Liver (tissue), 3 donors: ENCODE results near the gene TRIM38.

Experiments
- CTCF ChIP-seq: fragments of 150-350 bp; IDR thresholded peaks from 2 replicates; pipeline ENCODE4 v1.5.1; 2017; ENCODE audit warnings: improper control_type of control experiment, low read depth, low read length; ENCODE audit not compliant: missing input control
- FOXA1 ChIP-seq: IDR thresholded peaks from 2 replicates; pipeline ENCODE4 v1.6.1; 2016; ENCODE audit warnings: antibody characterized with exemption
- FOXA2 ChIP-seq: IDR thresholded peaks from 2 replicates; pipeline ENCODE4 v1.6.1; 2016; ENCODE audit warnings: antibody characterized with exemption
- GABPA ChIP-seq, 2 donors: IDR thresholded peaks in 1 of 2; conservative IDR thresholded peaks in 1 of 2; 2 replicates each; pipeline ENCODE4 v1.6.1; 2016; ENCODE audit warnings: antibody characterized with exemption in 2 of 2, mild to moderate bottlenecking in 1 of 2, moderate library complexity in 1 of 2
- JUND ChIP-seq, 2 donors: IDR thresholded peaks; 2 replicates each; pipeline ENCODE4 v1.6.1; 2016; ENCODE audit warnings: antibody characterized with exemption in 2 of 2
- RAD21 ChIP-seq, 2 donors: IDR thresholded peaks; 2 replicates each; pipeline ENCODE4 v1.6.1; 2016; ENCODE audit warnings: antibody characterized with exemption in 2 of 2, mild to moderate bottlenecking in 2 of 2
- SP1 ChIP-seq: IDR thresholded peaks from 2 replicates; pipeline ENCODE4 v1.6.1; 2018; ENCODE audit warnings: antibody characterized with exemption, mild to moderate bottlenecking
- YY1 ChIP-seq: IDR thresholded peaks from 2 replicates; pipeline ENCODE4 v1.6.1; 2016; ENCODE audit warnings: antibody characterized with exemption, mild to moderate bottlenecking
- ZBTB33 ChIP-seq: IDR thresholded peaks from 2 replicates; pipeline ENCODE4 v1.6.1; 2016; ENCODE audit warnings: antibody characterized with exemption
- TF ChIP-seq, protein P1 (sequence below): IDR thresholded peaks from 2 replicates; pipeline ENCODE4 v1.6.1; 2016; ENCODE audit warnings: antibody characterized with exemption
- TF ChIP-seq, protein P2 (sequence below): IDR thresholded peaks from 2 replicates; pipeline ENCODE4 v1.6.1; 2016; ENCODE audit warnings: antibody characterized with exemption, mild to moderate bottlenecking
- donor health status: healthy.
- donor health status: healthy.

- no peak for TF ChIP-seq CTCF
- peak; percentile 17 to 68 for TF ChIP-seq JUND (IDR thresholded peaks at IDR 0.05)
- no peak for TF ChIP-seq RAD21 (IDR thresholded peaks at IDR 0.05)
- no peak for TF ChIP-seq FOXA2
- no peak for TF ChIP-seq FOXA1
- TF ChIP-seq, protein P1, sequence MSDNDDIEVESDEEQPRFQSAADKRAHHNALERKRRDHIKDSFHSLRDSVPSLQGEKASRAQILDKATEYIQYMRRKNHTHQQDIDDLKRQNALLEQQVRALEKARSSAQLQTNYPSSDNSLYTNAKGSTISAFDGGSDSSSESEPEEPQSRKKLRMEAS, result no peak
- TF ChIP-seq ZBTB33, result no peak
- no peak for TF ChIP-seq GABPA (IDR thresholded peaks at IDR 0.05 in 1 of 2, conservative IDR thresholded peaks at IDR 0.05 in 1 of 2)
- TF ChIP-seq, protein P2, sequence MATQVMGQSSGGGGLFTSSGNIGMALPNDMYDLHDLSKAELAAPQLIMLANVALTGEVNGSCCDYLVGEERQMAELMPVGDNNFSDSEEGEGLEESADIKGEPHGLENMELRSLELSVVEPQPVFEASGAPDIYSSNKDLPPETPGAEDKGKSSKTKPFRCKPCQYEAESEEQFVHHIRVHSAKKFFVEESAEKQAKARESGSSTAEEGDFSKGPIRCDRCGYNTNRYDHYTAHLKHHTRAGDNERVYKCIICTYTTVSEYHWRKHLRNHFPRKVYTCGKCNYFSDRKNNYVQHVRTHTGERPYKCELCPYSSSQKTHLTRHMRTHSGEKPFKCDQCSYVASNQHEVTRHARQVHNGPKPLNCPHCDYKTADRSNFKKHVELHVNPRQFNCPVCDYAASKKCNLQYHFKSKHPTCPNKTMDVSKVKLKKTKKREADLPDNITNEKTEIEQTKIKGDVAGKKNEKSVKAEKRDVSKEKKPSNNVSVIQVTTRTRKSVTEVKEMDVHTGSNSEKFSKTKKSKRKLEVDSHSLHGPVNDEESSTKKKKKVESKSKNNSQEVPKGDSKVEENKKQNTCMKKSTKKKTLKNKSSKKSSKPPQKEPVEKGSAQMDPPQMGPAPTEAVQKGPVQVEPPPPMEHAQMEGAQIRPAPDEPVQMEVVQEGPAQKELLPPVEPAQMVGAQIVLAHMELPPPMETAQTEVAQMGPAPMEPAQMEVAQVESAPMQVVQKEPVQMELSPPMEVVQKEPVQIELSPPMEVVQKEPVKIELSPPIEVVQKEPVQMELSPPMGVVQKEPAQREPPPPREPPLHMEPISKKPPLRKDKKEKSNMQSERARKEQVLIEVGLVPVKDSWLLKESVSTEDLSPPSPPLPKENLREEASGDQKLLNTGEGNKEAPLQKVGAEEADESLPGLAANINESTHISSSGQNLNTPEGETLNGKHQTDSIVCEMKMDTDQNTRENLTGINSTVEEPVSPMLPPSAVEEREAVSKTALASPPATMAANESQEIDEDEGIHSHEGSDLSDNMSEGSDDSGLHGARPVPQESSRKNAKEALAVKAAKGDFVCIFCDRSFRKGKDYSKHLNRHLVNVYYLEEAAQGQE, result no peak
- TF ChIP-seq YY1, result peak; percentile 84
- TF ChIP-seq SP1, result no peak
These were observed 58.4 kb downstream of the TRIM38 start for GRCh38 chr6:26021001-26021349.
